Stimulated activated CD4-positive, alpha-beta T cell treated with anti-CD3 and anti-CD28 coated beads, Interleukin-15, amount 100 ng/mL, for 1 hour (primary cell): Measurements from ENCODE around the gene SIPA1L3.

Experiments used
- DNase-seq, 2 donors: peaks; one replicate each; pipeline ENCODE4 v3.0.0-alpha.2; 2020; ENCODE audit warnings: low read depth in 1 of 2, low spot score in 1 of 2

Gene SIPA1L3

GRCh38 chr19:38095411-38096308 is 188.7 kb downstream of the SIPA1L3 start:
- peak; percentile 8 to 24 for DNase-seq

- DNase-seq, result no peak
Observed at GRCh38 chr19:38099966-38100365, 193.0 kb downstream of the SIPA1L3 start.

- no peak for DNase-seq
Observed at GRCh38 chr19:38100589-38100988, 193.6 kb downstream of the SIPA1L3 start.

- no peak for DNase-seq
Observed at GRCh38 chr19:38101723-38102122, 194.7 kb downstream of the SIPA1L3 start.

GRCh38 chr19:38105574-38105973 is 198.6 kb downstream of the SIPA1L3 start:
- DNase-seq, result no peak

- no peak for DNase-seq
Observed at GRCh38 chr19:38107129-38107528, 200.1 kb downstream of the SIPA1L3 start.

- DNase-seq, result no peak
Observed at GRCh38 chr19:38111898-38112297, 204.9 kb downstream of the SIPA1L3 start.

- DNase-seq, result no peak
Observed at GRCh38 chr19:38114651-38115050, 207.6 kb downstream of the SIPA1L3 start.

- DNase-seq, result no peak
Observed at GRCh38 chr19:38115271-38115802, 208.3 kb downstream of the SIPA1L3 start.

GRCh38 chr19:38118176-38118575 is 211.2 kb downstream of the SIPA1L3 start:
- no peak for DNase-seq

GRCh38 chr19:38120471-38121025 is 213.5 kb downstream of the SIPA1L3 start:
- DNase-seq, result no peak

- DNase-seq, result no peak
Observed at GRCh38 chr19:38122402-38123093, 215.5 kb downstream of the SIPA1L3 start.

- DNase-seq, result no peak
Observed at GRCh38 chr19:38125238-38125637, 218.2 kb downstream of the SIPA1L3 start.

- no peak for DNase-seq
Observed at GRCh38 chr19:38130399-38130798, 223.4 kb downstream of the SIPA1L3 start.

GRCh38 chr19:38132781-38133180 is 225.8 kb downstream of the SIPA1L3 start:
- no peak for DNase-seq

- DNase-seq, result no peak
Observed at GRCh38 chr19:38133319-38133718, 226.3 kb downstream of the SIPA1L3 start.

- no peak for DNase-seq
Observed at GRCh38 chr19:38134540-38135149, 227.6 kb downstream of the SIPA1L3 start.

- no peak for DNase-seq
Observed at GRCh38 chr19:38135150-38135998, 228.4 kb downstream of the SIPA1L3 start.

- no peak for DNase-seq
Observed at GRCh38 chr19:38139122-38139521, 232.1 kb downstream of the SIPA1L3 start.

- DNase-seq, result no peak
Observed at GRCh38 chr19:38141108-38141507, 234.1 kb downstream of the SIPA1L3 start.
